ENCODE data around the gene PACSIN1. TPM values are rescaled to one million over a fixed set of nuclear protein-coding genes. Genes with fewer than 3 reads are reported as not detected.

The PACSIN1 gene
- total RNA-seq, 1 experiment from 2014 or later, result not detected

- no peak for DNase-seq
- no peaks in the 10 kb centered on the region for H3K9me3 ChIP-seq
- no peaks in the 10 kb centered on the region for H3K27me3 ChIP-seq
These were observed 51.6 kb downstream of the PACSIN1 start for GRCh38 chr6:34517461-34517881.

GRCh38 chr6:34517966-34518365, 52.1 kb downstream of the PACSIN1 start:
- DNase-seq, result no peak
- H3K36me3 ChIP-seq, result no peaks in the 10 kb centered on the region
- no peaks in the 10 kb centered on the region for H3K9me3 ChIP-seq
- no peak overlapping the region for H3K4me3 ChIP-seq
- no peaks in the 10 kb centered on the region for H3K27me3 ChIP-seq

More at GRCh38 chr6:34517461-34517881, 51.6 kb downstream of the PACSIN1 start:
- Histone ChIP-seq H3K36me3 (no peaks in the 10 kb centered on the region), H3K4me3 (no peak overlapping the region)

- Histone ChIP-seq H3K36me3 (no peaks in the 10 kb centered on the region), H3K4me3 (no peak overlapping the region), H3K27me3 (no peaks in the 10 kb centered on the region), H3K9me3 (no peaks in the 10 kb centered on the region)
- no peak for DNase-seq
These were observed 52.9 kb downstream of the PACSIN1 start for GRCh38 chr6:34518669-34519365.

GRCh38 chr6:34519971-34520644, 54.2 kb downstream of the PACSIN1 start:
- no peaks in the 10 kb centered on the region for H3K36me3 ChIP-seq
- no peaks in the 10 kb centered on the region for H3K27me3 ChIP-seq
- no peak for DNase-seq
- H3K4me3 ChIP-seq, result no peak overlapping the region
- H3K9me3 ChIP-seq, result no peaks in the 10 kb centered on the region

GRCh38 chr6:34520645-34521462, 55.0 kb downstream of the PACSIN1 start:
- Histone ChIP-seq H3K36me3 (no peaks in the 10 kb centered on the region), H3K27me3 (no peaks in the 10 kb centered on the region), H3K9me3 (no peaks in the 10 kb centered on the region), H3K4me3 (no peak overlapping the region)
- no peak for DNase-seq

GRCh38 chr6:34521463-34522285, 55.8 kb downstream of the PACSIN1 start:
- Histone ChIP-seq H3K36me3 (no peaks in the 10 kb centered on the region), H3K9me3 (no peaks in the 10 kb centered on the region), H3K27me3 (no peaks in the 10 kb centered on the region), H3K4me3 (no peak overlapping the region)
- no peak for DNase-seq

GRCh38 chr6:34522761-34523160, 56.9 kb downstream of the PACSIN1 start:
- DNase-seq, result no peak
- Histone ChIP-seq H3K36me3 (no peaks in the 10 kb centered on the region), H3K9me3 (no peaks in the 10 kb centered on the region), H3K4me3 (no peak overlapping the region), H3K27me3 (no peaks in the 10 kb centered on the region)

GRCh38 chr6:34523441-34524206, 57.7 kb downstream of the PACSIN1 start:
- Histone ChIP-seq H3K9me3 (no peaks in the 10 kb centered on the region), H3K27me3 (no peaks in the 10 kb centered on the region), H3K4me3 (no peak overlapping the region), H3K36me3 (no peaks in the 10 kb centered on the region)
- no peak for DNase-seq

GRCh38 chr6:34524499-34524898, 58.6 kb downstream of the PACSIN1 start:
- Histone ChIP-seq H3K27me3 (no peaks in the 10 kb centered on the region), H3K36me3 (no peaks in the 10 kb centered on the region), H3K9me3 (no peaks in the 10 kb centered on the region), H3K4me3 (no peak overlapping the region)
- no peak for DNase-seq

- Histone ChIP-seq H3K4me3 (no peak overlapping the region), H3K27me3 (no peaks in the 10 kb centered on the region), H3K9me3 (no peaks in the 10 kb centered on the region), H3K36me3 (no peaks in the 10 kb centered on the region)
- DNase-seq, result no peak
These were observed 59.1 kb downstream of the PACSIN1 start for GRCh38 chr6:34524971-34525370.

GRCh38 chr6:34525431-34526175, 59.7 kb downstream of the PACSIN1 start:
- Histone ChIP-seq H3K27me3 (no peaks in the 10 kb centered on the region), H3K36me3 (no peaks in the 10 kb centered on the region), H3K4me3 (no peak overlapping the region), H3K9me3 (no peaks in the 10 kb centered on the region)
- DNase-seq, result no peak

- H3K27me3 ChIP-seq, result no peaks in the 10 kb centered on the region
- no peak overlapping the region for H3K4me3 ChIP-seq
- H3K36me3 ChIP-seq, result no peaks in the 10 kb centered on the region
- H3K9me3 ChIP-seq, result no peaks in the 10 kb centered on the region
- no peak for DNase-seq
These were observed 60.5 kb downstream of the PACSIN1 start for GRCh38 chr6:34526241-34526972.

GRCh38 chr6:34526992-34527728, 61.3 kb downstream of the PACSIN1 start:
- no peaks in the 10 kb centered on the region for H3K36me3 ChIP-seq
- no peaks in the 10 kb centered on the region for H3K27me3 ChIP-seq
- no peaks in the 10 kb centered on the region for H3K9me3 ChIP-seq
- no peak overlapping the region for H3K4me3 ChIP-seq
- DNase-seq, result peak; percentile 85
